GM18909 (cell line): ENCODE data around the gene USP47.

ENCODE experiments used
- ATAC-seq: cut with Tn5 transposase; IDR thresholded peaks from one replicate; pipeline ENCODE4 v1.9.1; 2021; ENCODE audit warnings: mild to moderate bottlenecking; ENCODE audit not compliant: unreplicated experiment, poor library complexity

The USP47 gene

GRCh38 chr11:11841723-11842420 is at the start of gene USP47:
TSS of gene USP47 (plus strand) at chr11:11841972. CDS start at chr11:11842186, 214 bp downstream.
- peak; percentile 76 for ATAC-seq

- no peak for ATAC-seq
These were observed 48.7 kb upstream of the USP47 start for GRCh38 chr11:11793073-11793472.

- peak; percentile 60 for ATAC-seq
These were observed 43.0 kb upstream of the USP47 start for GRCh38 chr11:11798586-11799438.

GRCh38 chr11:11805228-11805627 is 36.5 kb upstream of the USP47 start:
- no peak for ATAC-seq

- no peak for ATAC-seq
These were observed 35.7 kb upstream of the USP47 start for GRCh38 chr11:11806074-11806473.

- no peak for ATAC-seq
These were observed 35.2 kb upstream of the USP47 start for GRCh38 chr11:11806586-11806985.

GRCh38 chr11:11807811-11808782 is 33.7 kb upstream of the USP47 start:
- ATAC-seq, result no peak

GRCh38 chr11:11808992-11809615 is 32.7 kb upstream of the USP47 start:
- no peak for ATAC-seq

- ATAC-seq, result no peak
These were observed 30.7 kb upstream of the USP47 start for GRCh38 chr11:11810764-11811726.

GRCh38 chr11:11813288-11813962 is 28.3 kb upstream of the USP47 start:
- ATAC-seq, result no peak

- ATAC-seq, result no peak
These were observed 26.9 kb upstream of the USP47 start for GRCh38 chr11:11814614-11815452.

- ATAC-seq, result no peak
These were observed 25.1 kb upstream of the USP47 start for GRCh38 chr11:11816511-11817314.

- no peak for ATAC-seq
These were observed 23.8 kb upstream of the USP47 start for GRCh38 chr11:11817957-11818356.

- no peak for ATAC-seq
These were observed 23.1 kb upstream of the USP47 start for GRCh38 chr11:11818529-11819121.

GRCh38 chr11:11821899-11822298 is 19.9 kb upstream of the USP47 start:
- ATAC-seq, result no peak

- no peak for ATAC-seq
These were observed 18.8 kb upstream of the USP47 start for GRCh38 chr11:11822946-11823345.
